Fibroblast of pulmonary artery (primary cell): Measurements from ENCODE around the gene PSME3.
"Not testable (repeated sequence)": the region's sequence is repeated elsewhere in the genome, so short reads cannot be mapped to it uniquely, and the experiment has no call there.

ENCODE experiments used
- DNase-seq: peaks from one replicate; pipeline ENCODE4 v3.0.0-alpha.2; 2010; ENCODE audit warnings: low read depth
- H3K4me3 ChIP-seq: replicated peaks from 2 replicates; pipeline ENCODE4 v1.5.1; 2011; ENCODE audit warnings: low read depth, mild to moderate bottlenecking, control low read depth, low read length, moderate library complexity
- CTCF ChIP-seq: IDR thresholded peaks from 2 replicates; pipeline ENCODE4 v1.5.1; 2011; ENCODE audit warnings: mild to moderate bottlenecking, control low read depth, low read length, inconsistent platforms; ENCODE audit errors: missing control alignments

The PSME3 gene

GRCh38 chr17:42857389-42857788, 24.2 kb downstream of the PSME3 start:
- no peak for TF ChIP-seq CTCF
- no peak for DNase-seq

DNA sequence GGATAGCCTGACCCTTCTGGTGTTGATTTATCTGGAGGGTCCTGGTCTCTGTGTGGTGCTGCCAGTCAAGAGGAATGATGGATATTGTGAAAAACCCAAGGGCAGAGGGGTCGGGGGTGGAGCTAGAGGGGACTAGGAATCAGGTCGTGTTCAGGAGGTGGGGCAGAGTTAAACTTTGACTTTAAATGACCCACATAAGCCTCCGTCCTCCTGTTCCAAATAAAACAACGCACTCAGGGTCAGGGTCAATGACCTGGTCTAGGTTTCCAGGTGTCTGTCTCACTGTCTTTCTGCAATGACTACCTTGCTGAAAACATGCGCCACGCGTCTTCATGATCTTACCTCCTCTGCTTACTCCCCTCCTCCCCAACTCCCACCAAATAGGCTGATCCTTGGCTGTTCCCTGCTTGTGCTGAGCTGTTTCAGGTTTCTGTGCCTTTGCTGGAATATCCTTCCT, 32.5 kb downstream of the PSME3 start:
- DNase-seq = no peak
- TF ChIP-seq CTCF = no peak
- no peak overlapping the region for H3K4me3 ChIP-seq

More at GRCh38 chr17:42857389-42857788, 24.2 kb downstream of the PSME3 start:
- H3K4me3 ChIP-seq = no peak overlapping the region

DNA sequence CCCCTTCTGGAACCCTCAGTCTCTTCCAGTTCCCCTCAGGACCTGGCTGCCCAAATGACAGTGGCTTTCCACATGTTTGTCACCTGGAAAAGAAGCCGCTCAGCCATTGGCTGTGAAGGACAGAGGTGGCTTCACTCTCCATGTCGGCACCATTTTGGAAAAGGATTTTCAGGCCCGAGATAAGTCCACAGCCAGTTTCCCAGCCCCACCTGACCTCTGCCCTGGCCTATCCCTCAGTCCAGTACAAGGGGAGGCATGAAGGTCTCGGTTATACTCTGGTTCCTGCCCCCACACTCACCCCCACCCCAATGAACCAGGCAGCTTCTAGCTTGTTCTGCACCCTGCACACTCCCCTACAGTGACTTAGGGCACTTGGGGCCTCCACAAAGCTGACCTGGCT, 33.0 kb downstream of the PSME3 start:
- no peak for TF ChIP-seq CTCF
- no peak overlapping the region for H3K4me3 ChIP-seq
- DNase-seq = no peak

GRCh38 chr17:42866631-42867575, 33.7 kb downstream of the PSME3 start:
- DNase-seq = no peak
- no peak overlapping the region for H3K4me3 ChIP-seq
- TF ChIP-seq CTCF = no peak

DNA sequence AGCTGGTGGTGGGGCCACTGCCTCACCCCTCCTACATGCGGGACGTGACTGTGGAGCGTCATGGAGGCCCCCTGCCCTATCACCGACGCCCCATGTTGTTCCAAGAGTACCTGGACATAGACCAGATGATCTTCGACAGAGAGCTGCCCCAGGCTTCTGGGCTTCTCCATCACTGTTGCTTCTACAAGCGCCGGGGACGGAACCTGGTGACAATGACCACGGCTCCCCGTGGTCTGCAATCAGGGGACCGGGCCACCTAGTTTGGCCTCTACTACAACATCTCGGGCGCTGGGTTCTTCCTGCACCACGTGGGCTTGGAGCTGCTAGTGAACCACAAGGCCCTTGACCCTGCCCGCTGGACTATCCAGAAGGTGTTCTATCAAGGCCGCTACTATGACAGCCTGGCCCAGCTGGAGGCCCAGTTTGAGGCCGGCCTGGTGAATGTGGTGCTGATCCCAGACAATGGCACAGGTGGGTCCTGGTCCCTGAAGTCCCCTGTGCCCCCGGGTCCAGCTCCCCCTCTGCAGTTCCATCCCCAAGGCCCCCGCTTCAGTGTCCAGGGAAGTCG, 34.6 kb downstream of the PSME3 start:
- not testable (repeated sequence) for H3K4me3 ChIP-seq, DNase-seq

- DNase-seq = no peak
- TF ChIP-seq CTCF = no peak
- no peak overlapping the region for H3K4me3 ChIP-seq
Measured at GRCh38 chr17:42868338-42868737, 35.1 kb downstream of the PSME3 start.

- no peak for DNase-seq
- no peak for TF ChIP-seq CTCF
- H3K4me3 ChIP-seq = no peak overlapping the region
Measured at GRCh38 chr17:42871647-42872046, 38.5 kb downstream of the PSME3 start.
